Glutamatergic neuron (in vitro differentiated cells): ENCODE results near the gene CRYAB. TPM values are rescaled to one million over a fixed set of nuclear protein-coding genes. Genes with fewer than 3 reads are reported as not detected.
A peak's percentile ranks its signal among the peaks of the same experiment; 100 is the strongest.
"Not testable (repeated sequence)": the region's sequence is repeated elsewhere in the genome, so short reads cannot be mapped to it uniquely, and the experiment has no call there.

Source experiments
- DNase-seq: peaks from one replicate; pipeline ENCODE4 v3.0.0; 2022
- H3K27ac Mint-ChIP-seq: one replicate; pipeline ENCODE4 v1.8.0; 2020; ENCODE audit warnings: mild to moderate bottlenecking, mixed read lengths, inconsistent platforms; ENCODE audit not compliant: unreplicated experiment
- H3K27me3 Mint-ChIP-seq: one replicate; pipeline ENCODE4 v1.8.0; 2020; ENCODE audit warnings: mild to moderate bottlenecking, moderate library complexity, mixed read lengths, inconsistent platforms; ENCODE audit not compliant: unreplicated experiment
- H3K36me3 Mint-ChIP-seq: one replicate; pipeline ENCODE4 v1.8.0; 2020; ENCODE audit warnings: mild to moderate bottlenecking, mixed read lengths, inconsistent platforms; ENCODE audit not compliant: unreplicated experiment
- H3K4me1 Mint-ChIP-seq: one replicate; pipeline ENCODE4 v1.8.0; 2020; ENCODE audit warnings: mild to moderate bottlenecking, low read depth, mixed read lengths, inconsistent platforms; ENCODE audit not compliant: unreplicated experiment
- H3K4me3 Mint-ChIP-seq: one replicate; pipeline ENCODE4 v1.8.0; 2020; ENCODE audit warnings: mild to moderate bottlenecking, mixed read lengths, inconsistent platforms; ENCODE audit not compliant: unreplicated experiment
- H3K9me3 Mint-ChIP-seq: one replicate; pipeline ENCODE4 v1.8.0; 2020; ENCODE audit warnings: mild to moderate bottlenecking, moderate library complexity, mixed read lengths, inconsistent platforms; ENCODE audit not compliant: unreplicated experiment
- CTCF ChIP-seq: fragments of 200-600 bp; sonication (generic); IDR thresholded peaks from one replicate; pipeline ENCODE4 v1.5.0; 2021; ENCODE audit not compliant: partially characterized antibody, unreplicated experiment
- total RNA-seq: library from RNA; stranded (reverse); fragmentation: NEBNext Ultra II Directional; extraction: Animal tissue kit (Norgen Biotek cat#: 25700); gene quantifications from one replicate; pipeline ENCODE4 v1.2.1, GENCODE V29; 2021; ENCODE audit not compliant: unreplicated experiment

The CRYAB gene
- total RNA-seq, 1 donor from 2014 or later = 0.64 TPM

GRCh38 chr11:111886844-111887243, 24.7 kb downstream of the CRYAB start:
- no peak overlapping the region for H3K4me3 Mint-ChIP-seq
- DNase-seq = no peak
- H3K27ac Mint-ChIP-seq = no peak overlapping the region
- no peaks in the 10 kb centered on the region for H3K36me3 Mint-ChIP-seq
- no peaks in the 10 kb centered on the region for H3K4me1 Mint-ChIP-seq
- no peaks in the 10 kb centered on the region for H3K27me3 Mint-ChIP-seq
- TF ChIP-seq CTCF = no peak
- no peaks in the 10 kb centered on the region for H3K9me3 Mint-ChIP-seq

GRCh38 chr11:111886032-111886431, 25.5 kb downstream of the CRYAB start:
- H3K27ac Mint-ChIP-seq = no peak overlapping the region
- DNase-seq = no peak
- no peaks in the 10 kb centered on the region for H3K27me3 Mint-ChIP-seq
- H3K9me3 Mint-ChIP-seq = no peaks in the 10 kb centered on the region
- no peak overlapping the region for H3K4me3 Mint-ChIP-seq
- no peak for TF ChIP-seq CTCF
- H3K36me3 Mint-ChIP-seq = no peaks in the 10 kb centered on the region
- no peaks in the 10 kb centered on the region for H3K4me1 Mint-ChIP-seq

- H3K27me3 Mint-ChIP-seq, H3K9me3 Mint-ChIP-seq, H3K36me3 Mint-ChIP-seq, DNase-seq, H3K27ac Mint-ChIP-seq, H3K4me1 Mint-ChIP-seq, H3K4me3 Mint-ChIP-seq: not testable (repeated sequence)
These were observed 26.5 kb downstream of the CRYAB start for GRCh38 chr11:111885053-111885452.

- Mint-ChIP-seq H3K4me3 (no peak overlapping the region), H3K36me3 (no peaks in the 10 kb centered on the region), H3K9me3 (no peaks in the 10 kb centered on the region), H3K27ac (no peak overlapping the region), H3K27me3 (peaks cover 6% of the 10 kb centered on the region), H3K4me1 (peaks cover 7% of the 10 kb centered on the region)
- DNase-seq = no peak
- no peak for TF ChIP-seq CTCF
These were observed 29.4 kb downstream of the CRYAB start for GRCh38 chr11:111882202-111882601.

GRCh38 chr11:111879637-111879960, 32.0 kb downstream of the CRYAB start:
- H3K27ac Mint-ChIP-seq = peak overlapping the region; percentile 98
- H3K36me3 Mint-ChIP-seq = no peaks in the 10 kb centered on the region
- no peaks in the 10 kb centered on the region for H3K9me3 Mint-ChIP-seq
- no peak for TF ChIP-seq CTCF
- no peak for DNase-seq
- peaks cover 7% of the 10 kb centered on the region for H3K4me1 Mint-ChIP-seq
- peak overlapping the region; percentile 90 for H3K4me3 Mint-ChIP-seq
- peaks cover 6% of the 10 kb centered on the region for H3K27me3 Mint-ChIP-seq
